CD4-positive, alpha-beta T cell treated with Interleukin-17A for 4 hours (primary cell): ENCODE results near the gene SLC7A8.
A peak's percentile ranks its signal among the peaks of the same experiment; 100 is the strongest.

ENCODE experiments used
- DNase-seq: peaks from one replicate; pipeline ENCODE4 v3.0.0-alpha.2; 2020; ENCODE audit warnings: mixed read lengths

SLC7A8 gene

GRCh38 chr14:23129759-23130316, 53.6 kb downstream of the SLC7A8 start:
- no peak for DNase-seq

DNA sequence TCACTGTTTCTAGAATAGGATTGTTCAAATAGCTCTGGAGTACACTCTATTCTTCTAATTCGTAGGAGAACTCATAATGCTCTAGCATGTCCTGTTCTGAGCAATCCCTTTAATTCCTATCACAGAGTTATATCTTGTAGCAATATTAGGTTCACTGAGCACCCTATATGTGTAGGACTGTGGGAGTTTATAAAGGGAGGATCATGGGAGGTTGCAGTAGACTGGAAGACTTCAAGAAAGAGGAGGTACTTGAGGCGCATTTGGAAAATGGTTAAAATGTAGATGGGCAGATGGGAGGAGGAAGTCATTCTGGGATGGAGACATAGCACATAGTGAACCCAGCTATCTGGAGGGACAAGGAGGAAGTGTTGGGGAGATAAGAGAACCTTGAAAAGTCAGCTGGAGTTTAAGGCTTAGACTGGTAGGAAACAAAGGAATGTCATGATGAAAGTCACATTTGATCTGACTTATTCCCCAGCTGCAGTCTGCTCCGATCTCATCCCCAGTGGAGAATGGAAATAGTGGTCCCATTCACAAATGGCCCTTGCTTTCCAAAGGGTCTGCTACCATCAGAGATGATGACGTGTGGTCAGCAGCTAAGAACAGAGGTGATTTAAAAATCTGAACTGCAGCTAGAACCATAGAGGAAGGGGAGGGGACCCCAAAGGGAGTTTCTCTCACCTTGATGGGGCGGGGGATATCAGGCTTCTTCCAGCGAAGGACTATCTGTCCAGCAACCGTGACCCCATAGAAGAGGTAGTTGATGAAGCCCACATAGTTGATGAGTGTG, 54.3 kb downstream of the SLC7A8 start:
- no peak for DNase-seq

DNA sequence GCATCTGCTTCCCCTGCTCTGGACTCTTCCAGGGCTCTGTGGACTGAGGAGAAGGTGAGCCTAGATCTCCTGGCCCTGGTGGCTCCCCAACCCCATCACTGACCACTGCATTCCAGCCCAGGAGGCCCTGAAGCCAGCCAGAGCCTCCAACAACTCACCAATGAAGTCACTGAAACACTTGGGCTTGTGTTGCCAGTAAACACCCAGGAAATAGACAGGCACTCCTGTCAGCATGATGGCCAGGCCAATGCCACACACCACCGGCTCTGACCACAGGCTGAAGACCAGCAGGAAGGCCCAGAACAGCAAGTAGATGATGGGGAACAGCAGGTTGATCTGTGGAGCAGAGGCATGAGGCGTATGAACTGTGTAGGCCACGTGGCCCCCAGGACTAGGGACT, 55.6 kb downstream of the SLC7A8 start:
- DNase-seq, result no peak

DNA sequence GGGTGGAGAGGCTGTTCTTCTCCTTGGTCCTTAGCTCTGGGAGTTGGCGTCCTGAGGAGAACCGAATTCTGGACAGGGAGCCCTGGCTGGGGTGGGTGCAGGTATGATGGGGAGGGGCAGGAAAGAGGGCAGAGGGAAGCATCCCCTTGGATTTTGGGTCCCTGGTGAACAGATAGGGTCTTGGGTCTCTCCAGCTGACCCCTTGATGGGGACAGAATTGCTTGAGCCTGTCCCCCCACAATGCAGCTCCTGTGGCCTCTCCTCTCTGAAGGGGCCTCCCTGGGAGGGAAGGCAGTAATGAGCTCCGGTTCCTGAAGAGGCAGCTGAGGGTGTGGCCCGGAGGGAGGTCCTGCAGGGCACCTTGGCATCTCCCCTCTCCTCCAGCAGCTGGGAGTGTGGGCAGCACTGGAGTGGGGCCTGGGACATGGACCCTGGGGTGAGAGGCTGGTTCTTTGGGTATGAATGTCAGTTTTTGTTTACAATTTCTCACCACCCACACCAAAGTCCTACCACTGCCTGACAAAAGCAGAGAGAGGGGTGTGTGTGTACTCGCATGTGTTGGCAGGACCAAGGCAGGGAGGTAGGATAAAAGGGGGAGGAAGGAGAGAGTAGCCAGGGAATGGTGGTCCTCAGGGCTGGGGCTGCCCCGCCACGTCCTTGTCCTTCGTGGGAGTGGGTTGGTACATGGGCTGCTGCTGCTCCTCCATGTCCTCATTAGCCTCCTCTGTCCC, 56.7 kb downstream of the SLC7A8 start:
- no peak for DNase-seq

- DNase-seq, result no peak
Measured at GRCh38 chr14:23125933-23126524, 57.4 kb downstream of the SLC7A8 start.

DNA sequence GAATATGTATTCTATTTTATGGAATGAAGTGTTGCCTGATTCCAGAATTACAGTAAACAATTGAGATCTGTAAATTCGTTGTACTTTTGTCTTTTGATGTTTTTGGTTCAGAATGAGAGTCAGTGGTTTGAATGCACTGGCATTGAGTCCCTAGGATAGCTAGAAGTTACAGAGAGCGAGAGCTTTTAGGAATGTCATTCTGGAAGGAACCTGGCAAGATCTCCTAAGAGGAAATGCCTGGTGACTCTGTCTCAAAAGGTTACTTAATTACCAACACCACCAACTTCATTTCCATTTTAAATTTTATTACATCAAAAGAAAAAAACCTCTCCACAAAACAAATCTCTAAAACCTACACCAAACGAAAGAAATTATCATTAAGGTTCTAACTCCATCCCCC, 58.4 kb downstream of the SLC7A8 start:
- DNase-seq, result no peak

- no peak for DNase-seq
Measured at GRCh38 chr14:23124337-23124954, 59.0 kb downstream of the SLC7A8 start.

DNA sequence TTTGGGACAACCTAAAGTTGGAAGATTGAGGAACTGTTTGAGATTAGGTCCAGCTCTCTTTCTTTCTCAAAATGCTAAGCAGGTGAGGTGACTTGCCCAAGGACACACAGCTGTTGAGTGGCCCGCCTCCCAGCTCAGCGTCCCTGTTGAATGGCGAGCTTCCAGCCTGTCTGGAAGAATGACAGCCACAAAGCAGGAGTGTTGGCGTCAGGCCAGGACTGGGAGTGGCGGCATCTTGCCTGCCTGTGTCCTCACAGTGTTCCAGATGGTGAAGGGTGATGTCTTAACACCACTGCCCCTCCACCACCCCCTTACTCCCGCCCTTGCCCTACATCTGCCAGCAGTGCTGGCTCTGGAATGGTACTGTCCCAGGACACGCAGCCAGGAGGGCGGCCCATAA, 60.0 kb downstream of the SLC7A8 start:
- DNase-seq, result no peak

DNA sequence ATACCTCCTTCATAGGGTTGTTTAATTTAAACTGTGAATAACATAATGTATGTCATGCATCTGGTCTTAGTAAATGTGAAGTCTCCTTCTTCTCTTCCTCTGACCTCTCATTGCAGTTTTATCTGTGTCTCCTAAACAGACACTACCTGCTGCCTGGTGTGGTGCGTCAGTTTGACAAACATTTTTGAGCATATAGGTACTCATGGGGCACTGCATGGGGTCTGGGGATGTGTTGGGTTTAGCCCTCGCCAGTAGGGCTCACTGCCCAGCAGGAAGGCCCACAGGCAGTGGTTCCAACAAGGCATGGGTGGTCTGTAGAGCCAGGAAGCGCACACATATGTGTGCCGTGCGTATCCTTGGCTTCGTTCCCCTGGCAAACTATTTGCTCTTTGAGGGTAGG, 61.4 kb downstream of the SLC7A8 start:
- DNase-seq, result no peak

DNA sequence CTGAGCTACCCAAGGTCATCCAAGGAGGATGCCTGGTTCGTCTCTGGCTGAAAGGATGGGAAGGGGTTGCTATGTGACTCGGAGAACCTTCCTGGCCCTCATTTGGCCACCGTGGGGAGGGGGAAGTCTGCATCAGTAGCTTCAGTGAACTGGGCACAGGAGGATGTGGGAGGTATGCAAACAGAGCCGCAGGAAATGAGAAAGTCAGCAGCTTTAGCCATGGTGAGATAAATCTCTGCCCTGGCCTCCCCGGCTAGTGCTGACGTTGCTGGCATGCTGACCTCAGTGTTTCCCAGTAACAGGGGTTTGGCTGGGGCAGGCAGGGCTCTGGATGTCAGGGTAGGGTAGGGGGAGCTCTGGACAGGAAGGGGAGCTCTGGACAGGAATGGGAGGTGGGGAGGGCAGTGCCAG, 62.1 kb downstream of the SLC7A8 start:
- peak; percentile 13 for DNase-seq

- DNase-seq, result peak; percentile 84
Measured at GRCh38 chr14:23120541-23121251, 62.8 kb downstream of the SLC7A8 start.

- DNase-seq, result peak; percentile 71
Measured at GRCh38 chr14:23119363-23120327, 63.8 kb downstream of the SLC7A8 start.

DNA sequence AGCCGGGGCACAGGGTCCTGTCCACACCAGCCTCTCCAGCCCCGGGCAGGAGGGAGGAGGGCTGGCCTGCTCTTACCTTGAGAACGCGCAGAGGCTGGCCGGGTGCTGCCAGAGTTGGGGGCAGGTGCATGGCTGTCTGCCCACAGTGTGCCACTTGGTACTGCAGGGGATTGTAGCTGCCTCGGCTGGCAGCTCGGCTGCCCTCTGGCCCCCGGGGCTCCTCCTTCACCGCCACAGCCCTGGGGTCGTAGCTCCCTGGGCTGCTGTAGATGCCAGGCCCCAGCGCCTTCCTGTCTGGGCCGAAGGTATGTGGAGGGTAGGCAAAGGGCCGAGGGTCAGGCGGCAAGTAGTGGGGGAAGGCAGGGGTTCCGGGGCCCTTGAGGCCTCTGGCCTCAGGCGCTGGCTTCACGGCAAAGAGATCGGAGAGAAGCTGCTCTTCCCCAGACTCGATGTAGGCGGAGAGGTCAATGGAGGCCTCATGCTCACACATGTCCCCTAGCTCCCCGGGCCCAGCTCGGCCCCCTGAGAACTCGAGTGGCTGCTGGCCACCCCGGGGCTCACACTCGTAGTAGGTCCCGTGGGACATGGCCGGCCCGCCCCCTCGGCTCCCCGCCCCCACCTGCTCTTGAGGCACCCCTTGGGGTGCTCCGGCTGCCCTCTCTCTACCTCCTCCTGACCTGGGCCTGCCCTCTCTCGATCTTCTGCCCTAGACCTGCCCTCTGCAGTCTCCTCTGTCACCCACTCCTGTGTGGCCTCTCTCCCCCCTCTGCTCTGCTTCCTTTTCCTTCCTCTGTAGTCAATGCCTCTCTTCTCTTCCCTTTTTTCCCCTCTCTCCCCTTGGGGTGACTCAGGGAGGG, 64.7 kb downstream of the SLC7A8 start, which contains the start of gene CEBPE:
Gene CEBPE, minus strand, starts transcription at position 750 of the 857 bp plus-strand sequence. Its CDS starts 164 bp downstream, at position 586.
- no peak for DNase-seq

DNA sequence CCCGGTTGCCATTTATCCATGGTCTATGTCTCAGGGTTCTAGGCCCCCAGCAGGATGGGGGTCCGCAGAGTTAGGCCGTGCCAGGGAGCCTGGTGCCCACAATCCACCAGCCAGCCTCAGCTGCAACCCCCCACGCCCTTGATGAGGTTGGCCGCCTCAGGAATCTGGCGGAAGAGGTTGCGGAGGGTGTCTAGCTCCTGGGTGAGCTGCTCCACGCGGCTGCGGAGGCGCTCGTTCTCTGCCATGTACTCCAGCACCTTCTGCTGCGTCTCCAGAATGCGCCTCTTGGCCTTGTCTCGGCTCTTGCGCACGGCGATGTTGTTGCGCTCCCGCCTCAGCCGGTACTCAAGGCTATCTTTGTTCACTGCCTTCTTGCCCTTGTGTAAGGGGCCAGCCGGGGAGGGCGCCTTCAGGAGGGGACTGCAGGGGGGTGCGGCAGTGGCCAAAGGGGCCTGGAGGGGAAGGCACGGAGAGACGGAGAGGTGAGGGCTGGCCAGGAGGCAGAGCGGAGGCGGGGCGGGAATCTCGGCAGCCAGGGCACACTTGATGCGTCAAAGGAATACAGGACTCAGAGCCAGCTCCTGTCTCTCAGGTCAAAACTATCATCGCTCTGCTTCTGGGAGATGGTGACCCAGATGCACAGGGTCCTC, 66.0 kb downstream of the SLC7A8 start:
- DNase-seq, result no peak

DNA sequence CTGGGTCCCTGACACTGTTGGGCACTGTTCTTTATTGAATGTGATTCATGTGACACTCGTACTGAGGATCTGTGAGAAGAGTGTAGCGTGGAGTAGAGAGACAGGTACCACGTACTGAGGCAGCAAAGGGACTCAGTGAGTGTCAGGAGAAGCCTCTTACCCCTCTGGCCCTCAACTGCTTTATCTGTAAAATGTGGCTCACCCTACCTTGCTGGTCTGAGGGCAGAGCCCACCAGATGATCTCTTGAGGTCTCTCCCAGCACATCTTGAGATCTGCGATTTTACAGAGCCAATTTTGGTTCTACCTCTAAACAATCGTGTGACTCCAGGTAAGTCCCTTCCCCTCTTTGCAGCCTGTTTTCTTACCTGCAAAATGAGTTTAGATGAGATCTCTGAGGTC, 67.5 kb downstream of the SLC7A8 start:
- DNase-seq, result no peak

DNA sequence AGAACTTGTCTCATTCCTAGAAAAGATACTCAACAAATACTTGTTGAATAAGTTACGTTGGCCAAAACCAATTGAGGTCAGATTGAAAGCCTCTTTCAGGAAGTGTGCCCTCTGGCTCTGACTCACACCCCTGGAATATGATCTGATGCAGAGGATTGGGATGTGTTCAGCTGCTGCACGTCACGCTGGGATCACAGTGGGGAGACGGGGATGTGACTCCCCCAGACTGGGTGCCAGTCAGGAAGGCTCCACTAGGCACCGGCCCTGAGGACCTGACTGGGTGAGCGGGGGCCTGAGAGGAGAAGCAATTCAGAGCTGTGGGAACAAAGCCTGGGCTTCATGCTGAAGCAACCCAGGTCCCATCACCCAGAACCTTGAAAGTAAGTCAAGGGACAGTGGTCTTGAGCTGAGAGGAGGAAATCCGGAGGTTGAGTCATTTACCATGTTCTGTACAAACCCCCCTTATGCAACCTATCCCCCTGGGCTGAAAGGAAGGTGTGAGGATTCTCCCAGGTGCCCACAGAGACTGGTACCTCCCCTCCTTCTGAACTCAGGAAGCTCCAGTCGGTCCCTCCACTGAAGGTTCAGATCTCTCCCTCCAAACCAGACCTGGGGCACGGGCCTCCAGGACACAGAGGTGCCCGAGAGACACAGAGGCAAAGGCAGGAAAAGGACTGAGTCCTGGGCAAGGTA, 68.3 kb downstream of the SLC7A8 start:
- DNase-seq, result no peak

- DNase-seq, result no peak
Measured at GRCh38 chr14:23114669-23115038, 68.8 kb downstream of the SLC7A8 start.

DNA sequence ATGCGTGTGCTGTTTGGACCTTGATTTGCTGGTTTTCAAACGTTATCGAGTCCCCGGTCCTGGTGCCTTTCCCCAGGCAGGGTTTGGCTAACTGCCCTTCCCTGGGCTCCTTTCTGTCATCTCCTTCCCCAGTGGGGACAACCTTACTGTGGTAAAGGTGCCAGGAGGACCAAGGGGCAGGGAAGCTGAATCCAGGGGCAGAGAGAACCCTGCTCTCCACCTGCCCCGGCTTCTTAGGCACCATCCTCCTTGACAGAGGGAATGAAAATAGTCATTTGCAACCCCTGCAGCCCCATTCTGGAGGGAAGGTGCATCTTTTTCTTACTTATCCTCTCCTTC, 69.4 kb downstream of the SLC7A8 start:
- no peak for DNase-seq
